ENCODE measurements around the gene FNDC3B.
A peak's percentile ranks its signal among the peaks of the same experiment; 100 is the strongest.

The FNDC3B gene

DNA sequence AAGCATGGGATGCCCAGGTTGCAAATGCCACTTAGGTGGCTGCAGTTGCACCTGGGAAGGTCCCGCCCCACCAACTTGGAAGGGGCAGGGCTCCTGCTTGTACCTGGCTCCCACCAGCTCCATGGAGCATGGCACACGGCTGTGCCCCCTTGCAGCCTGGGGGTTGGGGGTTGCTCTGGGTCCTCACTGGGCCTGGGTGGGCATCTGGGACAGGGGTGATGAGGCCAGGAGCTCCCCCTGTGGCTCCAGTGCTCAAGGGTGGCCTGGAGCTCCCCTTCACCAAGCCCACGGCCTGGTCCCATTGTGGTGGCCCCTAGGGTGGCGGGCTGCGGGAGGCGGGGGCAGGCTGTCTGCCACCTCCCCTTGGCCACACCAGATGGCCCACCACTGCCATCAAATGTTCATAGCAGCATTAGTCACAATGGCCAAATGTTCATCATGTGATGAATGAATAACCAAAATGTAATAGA, 372.1 kb downstream of the FNDC3B start:
- H3F3A ChIP-seq (ENCODE audit: insufficient read depth, low read length), result 0 out of 2 replicates have a peak, but pooled peaks cover 3% of the 10 kb centered on the region
- no peak for DNase-seq
- no peak overlapping the region for H3K9ac ChIP-seq (ENCODE audit: low read length)
- H2AFZ ChIP-seq (ENCODE audit: low read length), result no peak overlapping the region
- H3K27me3 ChIP-seq (replicated peaks; ENCODE audit: insufficient read depth, low read length), result no peaks in the 10 kb centered on the region
- no peaks in the 10 kb centered on the region for H3K9me3 ChIP-seq (replicated peaks; ENCODE audit: insufficient read depth, low read length)
- no peak overlapping the region for H3K4me3 ChIP-seq (ENCODE audit: low read length)
- H3K36me3 ChIP-seq (replicated peaks; ENCODE audit: insufficient read depth, low read length), result no peaks in the 10 kb centered on the region
- no peaks in the 10 kb centered on the region for H3K79me2 ChIP-seq (ENCODE audit: low read length)
- H3K4me2 ChIP-seq (ENCODE audit: low read depth, low read length), result no peak overlapping the region
- no peak for TF ChIP-seq EZH2 (optimal IDR thresholded peaks at IDR 0.05; ENCODE audit: low read depth, low read length)
- TF ChIP-seq, protein P1, sequence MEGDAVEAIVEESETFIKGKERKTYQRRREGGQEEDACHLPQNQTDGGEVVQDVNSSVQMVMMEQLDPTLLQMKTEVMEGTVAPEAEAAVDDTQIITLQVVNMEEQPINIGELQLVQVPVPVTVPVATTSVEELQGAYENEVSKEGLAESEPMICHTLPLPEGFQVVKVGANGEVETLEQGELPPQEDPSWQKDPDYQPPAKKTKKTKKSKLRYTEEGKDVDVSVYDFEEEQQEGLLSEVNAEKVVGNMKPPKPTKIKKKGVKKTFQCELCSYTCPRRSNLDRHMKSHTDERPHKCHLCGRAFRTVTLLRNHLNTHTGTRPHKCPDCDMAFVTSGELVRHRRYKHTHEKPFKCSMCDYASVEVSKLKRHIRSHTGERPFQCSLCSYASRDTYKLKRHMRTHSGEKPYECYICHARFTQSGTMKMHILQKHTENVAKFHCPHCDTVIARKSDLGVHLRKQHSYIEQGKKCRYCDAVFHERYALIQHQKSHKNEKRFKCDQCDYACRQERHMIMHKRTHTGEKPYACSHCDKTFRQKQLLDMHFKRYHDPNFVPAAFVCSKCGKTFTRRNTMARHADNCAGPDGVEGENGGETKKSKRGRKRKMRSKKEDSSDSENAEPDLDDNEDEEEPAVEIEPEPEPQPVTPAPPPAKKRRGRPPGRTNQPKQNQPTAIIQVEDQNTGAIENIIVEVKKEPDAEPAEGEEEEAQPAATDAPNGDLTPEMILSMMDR (IDR thresholded peaks at IDR 0.05; ENCODE audit: low read length), result no peak
- no peak for TF ChIP-seq EZH2phosphoT487 (IDR thresholded peaks at IDR 0.05; ENCODE audit: low read length)
- H3K4me1 ChIP-seq (ENCODE audit: low read length), result peaks cover 9% of the 10 kb centered on the region
- H3K27ac ChIP-seq (ENCODE audit: low read length), result no peak overlapping the region
- H4K20me1 ChIP-seq (ENCODE audit: insufficient read depth, low read length), result no peaks in the 10 kb centered on the region
- no peaks in the 10 kb centered on the region for H3K9me2 ChIP-seq (replicated peaks; ENCODE audit: insufficient read depth, low read length)

- no peak overlapping the region for H3K27ac ChIP-seq (ENCODE audit: low read length)
- DNase-seq, result peak; percentile 86
- H3K36me3 ChIP-seq (replicated peaks; ENCODE audit: insufficient read depth, low read length), result no peaks in the 10 kb centered on the region
- H3K9me2 ChIP-seq (replicated peaks; ENCODE audit: insufficient read depth, low read length), result no peaks in the 10 kb centered on the region
- H3K9ac ChIP-seq (ENCODE audit: low read length), result no peak overlapping the region
- H3K79me2 ChIP-seq (ENCODE audit: low read length), result no peaks in the 10 kb centered on the region
- H3K4me1 ChIP-seq (ENCODE audit: low read length), result peaks cover 9% of the 10 kb centered on the region
- no peak overlapping the region for H3K4me3 ChIP-seq (ENCODE audit: low read length)
- no peaks in the 10 kb centered on the region for H3K9me3 ChIP-seq (replicated peaks; ENCODE audit: insufficient read depth, low read length)
- H2AFZ ChIP-seq (ENCODE audit: low read length), result no peak overlapping the region
- no peaks in the 10 kb centered on the region for H3K27me3 ChIP-seq (replicated peaks; ENCODE audit: insufficient read depth, low read length)
- H4K20me1 ChIP-seq (ENCODE audit: insufficient read depth, low read length), result no peaks in the 10 kb centered on the region
- TF ChIP-seq EZH2 (optimal IDR thresholded peaks at IDR 0.05; ENCODE audit: low read depth, low read length), result no peak
- TF ChIP-seq, protein P1 (IDR thresholded peaks at IDR 0.05; ENCODE audit: low read length), result no peak
- H3F3A ChIP-seq (ENCODE audit: insufficient read depth, low read length), result 0 out of 2 replicates have a peak, but pooled peaks cover 3% of the 10 kb centered on the region
- H3K4me2 ChIP-seq (ENCODE audit: low read depth, low read length), result no peak overlapping the region
Measured at GRCh38 chr3:172415323-172415722, 375.9 kb downstream of the FNDC3B start.

DNA sequence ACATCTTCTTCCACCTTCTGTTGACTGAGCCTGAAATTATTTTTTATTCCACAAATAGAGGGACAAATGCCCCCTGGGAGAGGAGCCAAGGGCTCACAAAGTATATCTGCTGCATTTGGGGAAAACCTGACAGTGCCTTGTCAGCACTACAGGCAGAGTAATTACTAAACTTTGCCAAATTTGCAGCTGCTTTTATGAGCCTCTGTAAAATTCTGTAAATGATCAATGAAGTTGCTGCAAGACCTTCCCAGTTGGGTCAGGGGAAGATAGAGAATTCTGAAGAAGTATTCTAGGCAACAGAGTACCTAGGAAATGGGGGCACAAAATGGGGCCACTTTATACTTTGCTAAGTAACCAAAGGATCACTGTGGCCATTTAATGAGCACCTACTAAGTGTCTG, 398.3 kb downstream of the FNDC3B start:
- Histone ChIP-seq H3K4me1 (ENCODE audit: low read length) (no peaks in the 10 kb centered on the region), H3F3A (ENCODE audit: insufficient read depth, low read length) (no peaks in the 10 kb centered on the region), H3K79me2 (ENCODE audit: low read length) (no peaks in the 10 kb centered on the region), H3K9ac (ENCODE audit: low read length) (no peak overlapping the region), H3K4me2 (ENCODE audit: low read depth, low read length) (no peak overlapping the region), H2AFZ (ENCODE audit: low read length) (no peak overlapping the region), H4K20me1 (ENCODE audit: insufficient read depth, low read length) (no peaks in the 10 kb centered on the region), H3K4me3 (ENCODE audit: low read length) (no peak overlapping the region), H3K27ac (ENCODE audit: low read length) (no peak overlapping the region), H3K36me3 (replicated peaks; ENCODE audit: insufficient read depth, low read length) (no peaks in the 10 kb centered on the region), H3K9me2 (replicated peaks; ENCODE audit: insufficient read depth, low read length) (no peaks in the 10 kb centered on the region), H3K27me3 (replicated peaks; ENCODE audit: insufficient read depth, low read length) (no peaks in the 10 kb centered on the region), H3K9me3 (replicated peaks; ENCODE audit: insufficient read depth, low read length) (no peaks in the 10 kb centered on the region)
- no peak for TF ChIP-seq EZH2 (optimal IDR thresholded peaks at IDR 0.05; ENCODE audit: low read depth, low read length)
- TF ChIP-seq, protein P1 (IDR thresholded peaks at IDR 0.05; ENCODE audit: low read length), result no peak
- no peak for TF ChIP-seq EZH2phosphoT487 (IDR thresholded peaks at IDR 0.05; ENCODE audit: low read length)
- no peak for DNase-seq
